Stomach smooth muscle (tissue), 2 donors: ENCODE data around the gene COQ4.
A peak's percentile ranks its signal among the peaks of the same experiment; 100 is the strongest.

Experiments used
- H3K27ac ChIP-seq: one replicate; pipeline ENCODE4 v1.7.0; 2013; ENCODE audit warnings: mild to moderate bottlenecking, low read length, inconsistent platforms
- H3K27me3 ChIP-seq, 2 donors: one replicate each; pipeline ENCODE4 v1.7.0; 2013; ENCODE audit warnings: low read length in 2 of 2; ENCODE audit not compliant: insufficient read depth in 2 of 2, control insufficient read depth in 1 of 2
- H3K36me3 ChIP-seq, 2 donors: one replicate each; pipeline ENCODE4 v1.7.0; 2013; ENCODE audit warnings: low read length in 2 of 2; ENCODE audit not compliant: control insufficient read depth in 2 of 2, insufficient read depth in 2 of 2
- H3K4me1 ChIP-seq: one replicate; pipeline ENCODE4 v1.7.0; 2013; ENCODE audit warnings: low read length; ENCODE audit not compliant: control insufficient read depth, insufficient read depth
- H3K4me3 ChIP-seq, 2 donors: one replicate each; pipeline ENCODE4 v1.7.0; 2013; ENCODE audit warnings: low read length in 2 of 2
- H3K9ac ChIP-seq, 2 donors: one replicate each; pipeline ENCODE4 v1.7.0; 2013; ENCODE audit warnings: low read length in 2 of 2, mild to moderate bottlenecking in 1 of 2
- H3K9me3 ChIP-seq, 2 donors: one replicate each; pipeline ENCODE4 v1.7.0; 2013; ENCODE audit warnings: low read length in 2 of 2; ENCODE audit not compliant: control insufficient read depth in 2 of 2
- donor health status: healthy.
- donor health status: Pancreatic carcinoma.

The COQ4 gene

DNA sequence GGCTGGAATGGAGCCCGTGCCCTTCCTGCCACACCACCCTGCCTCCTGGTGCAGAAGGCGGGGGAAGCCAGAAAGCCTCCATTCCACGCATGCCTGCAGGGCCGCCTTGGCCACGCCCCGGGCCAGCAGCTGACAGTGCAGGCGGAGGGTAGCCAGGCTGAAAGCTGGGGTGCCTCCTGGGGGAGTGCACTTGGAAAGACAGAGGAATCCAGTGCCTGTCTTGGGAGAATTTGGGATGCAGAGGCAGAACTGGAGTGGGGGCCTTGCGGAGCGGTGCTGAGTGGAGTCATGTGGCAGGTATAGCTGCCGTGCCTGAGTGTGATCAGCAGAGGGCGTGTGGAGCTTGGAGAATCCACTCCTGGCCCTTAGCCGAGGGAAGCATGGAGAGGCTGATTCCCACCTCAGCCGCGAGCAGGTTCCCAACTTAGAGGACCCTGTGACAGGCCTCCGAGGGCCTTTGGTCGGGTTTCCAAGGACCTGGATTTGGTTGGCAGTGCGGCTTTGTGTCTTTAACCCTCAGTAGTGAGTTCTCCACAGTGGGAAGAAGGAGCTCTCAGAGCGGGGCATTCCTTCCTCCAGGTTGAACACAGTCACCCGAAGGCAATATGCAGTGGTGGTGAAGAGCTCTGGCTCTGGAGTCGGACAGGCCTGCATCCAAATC lies 39.5 kb downstream of the COQ4 start:
- Histone ChIP-seq H3K4me1 (peaks cover 21% of the 10 kb centered on the region), H3K4me3 (peak overlapping the region; percentile 73 to 78)

DNA sequence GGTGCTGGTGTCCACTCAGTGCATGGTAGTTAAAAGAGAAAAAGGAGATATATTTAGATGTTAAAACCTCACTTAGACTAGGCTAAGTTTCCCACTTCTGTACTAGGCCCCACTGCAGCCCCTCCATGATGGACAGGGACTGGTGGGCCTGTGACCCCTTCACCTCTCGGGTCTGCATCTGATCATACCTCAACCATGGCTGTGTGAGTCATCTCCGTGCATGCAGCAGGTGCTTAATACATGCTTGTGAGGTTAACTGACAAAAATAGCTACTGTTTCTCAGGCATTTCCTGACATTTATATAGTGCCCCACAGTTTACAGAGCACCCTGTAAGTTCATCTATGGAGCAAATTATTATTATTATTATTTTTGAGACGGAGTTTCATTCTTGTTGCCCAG lies 40.1 kb downstream of the COQ4 start:
- H3K27ac ChIP-seq: peak overlapping the region; percentile 53

More for the DNA sequence above, 39.5 kb downstream of the COQ4 start:
- H3K27me3 ChIP-seq: no peaks in the 10 kb centered on the region
- H3K36me3 ChIP-seq: peaks cover 0 to 2% of the 10 kb centered on the region in 2 donors
- H3K9me3 ChIP-seq: no peaks in the 10 kb centered on the region
- peak overlapping the region; percentile 9 to 58 for H3K9ac ChIP-seq
- H3K27ac ChIP-seq: peak overlapping the region; percentile 53

DNA sequence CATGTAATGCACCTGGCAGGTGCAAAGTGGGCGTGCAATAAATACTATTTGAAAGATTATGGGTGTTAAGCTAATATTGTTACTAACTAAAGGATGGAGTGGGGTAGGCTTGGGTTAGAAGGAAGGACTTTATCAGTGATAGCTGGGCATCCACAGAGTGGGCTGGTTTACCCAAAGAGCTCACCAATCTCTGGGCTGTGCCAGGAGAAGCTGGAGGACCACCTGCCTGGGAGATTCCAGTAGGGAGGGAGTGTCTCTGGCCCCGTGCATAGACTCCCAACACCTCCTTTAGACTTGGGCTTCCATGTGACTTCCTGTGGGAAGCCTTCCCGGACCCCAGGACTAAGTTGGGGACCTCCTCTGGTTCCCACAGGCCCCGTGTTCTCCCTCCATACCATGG lies 42.9 kb downstream of the COQ4 start:
- no peaks in the 10 kb centered on the region for H3K27me3 ChIP-seq
- H3K4me3 ChIP-seq: peak overlapping the region; percentile 69 to 71
- no peaks in the 10 kb centered on the region for H3K9me3 ChIP-seq
- peak overlapping the region; percentile 29 to 69 for H3K9ac ChIP-seq
- peaks cover 0 to under 1% of the 10 kb centered on the region in 2 donors for H3K36me3 ChIP-seq
- no peak overlapping the region for H3K27ac ChIP-seq
- H3K4me1 ChIP-seq: peaks cover 24% of the 10 kb centered on the region

More for the DNA sequence above, 40.1 kb downstream of the COQ4 start:
- H3K4me3 ChIP-seq: peak overlapping the region in 1 of 2 donors; percentile 78
- H3K4me1 ChIP-seq: peaks cover 21% of the 10 kb centered on the region
- H3K27me3 ChIP-seq: no peaks in the 10 kb centered on the region
- H3K9ac ChIP-seq: peak overlapping the region in 1 of 2 donors; percentile 58
- peaks cover 0 to 2% of the 10 kb centered on the region in 2 donors for H3K36me3 ChIP-seq
- no peaks in the 10 kb centered on the region for H3K9me3 ChIP-seq

DNA sequence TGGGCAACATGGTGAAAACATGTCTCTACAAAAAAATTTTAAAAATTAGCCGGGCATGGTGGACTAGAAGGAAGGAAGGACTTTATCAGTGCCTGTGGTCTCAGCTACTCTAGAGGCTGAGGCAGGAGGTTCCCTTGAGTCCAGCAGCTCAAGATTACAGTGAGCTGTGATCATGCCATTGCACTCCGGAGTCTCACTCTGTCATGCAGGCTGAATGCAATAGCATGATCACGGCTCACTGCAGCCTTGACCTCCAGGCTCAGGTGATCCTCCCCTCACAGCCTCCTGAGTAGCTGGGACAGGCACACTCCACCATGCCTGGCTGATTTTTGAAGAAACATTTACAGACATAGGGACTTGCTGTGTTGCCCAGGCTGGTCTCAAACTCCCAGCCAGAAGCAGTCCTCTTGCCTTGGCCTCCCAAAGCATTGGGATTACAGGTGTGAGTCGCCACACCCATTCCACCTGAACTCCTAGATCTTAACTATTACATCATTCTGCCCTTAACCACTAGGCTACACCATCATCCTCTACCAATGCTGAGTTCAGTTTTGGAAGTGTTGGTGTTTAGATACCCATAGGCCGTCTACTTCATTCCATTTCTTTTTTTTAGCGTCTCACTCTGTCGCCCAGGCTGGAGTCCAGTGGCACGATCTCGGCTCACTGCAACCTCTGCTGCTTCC lies 46.5 kb downstream of the COQ4 start:
- no peaks in the 10 kb centered on the region for H3K27me3 ChIP-seq
- no peaks in the 10 kb centered on the region for H3K9me3 ChIP-seq
- H3K4me3 ChIP-seq: no peak overlapping the region
- no peak overlapping the region for H3K9ac ChIP-seq
- H3K27ac ChIP-seq: no peak overlapping the region
- H3K4me1 ChIP-seq: peaks cover 29% of the 10 kb centered on the region
- peaks cover 0 to 5% of the 10 kb centered on the region in 2 donors for H3K36me3 ChIP-seq

DNA sequence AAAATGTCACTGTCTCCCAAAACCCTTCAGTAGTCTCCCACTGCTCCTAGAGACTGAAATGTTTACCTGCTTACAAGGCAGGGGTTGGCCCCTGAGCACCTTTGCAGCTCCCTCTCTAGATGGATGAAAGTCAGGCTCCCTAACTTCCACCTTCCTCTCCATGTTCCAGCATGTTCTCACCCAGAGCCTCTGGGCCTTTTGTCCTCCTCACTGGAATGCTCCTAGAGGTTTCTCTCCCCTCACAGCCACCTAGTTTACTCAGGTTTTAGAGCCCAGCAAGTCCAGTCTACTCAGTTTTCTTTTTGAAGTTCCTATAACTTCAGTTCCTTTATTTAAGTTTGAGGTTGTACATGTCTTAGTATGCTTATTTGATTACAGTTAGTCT lies 47.7 kb downstream of the COQ4 start:
- Histone ChIP-seq H3K4me1 (peaks cover 21% of the 10 kb centered on the region), H3K4me3 (peak overlapping the region; percentile 88 to 99), H3K27ac (peak overlapping the region; percentile 89), H3K9me3 (no peaks in the 10 kb centered on the region), H3K36me3 (peaks cover 0 to 7% of the 10 kb centered on the region in 2 donors), H3K27me3 (no peaks in the 10 kb centered on the region), H3K9ac (peak overlapping the region; percentile 95)

DNA sequence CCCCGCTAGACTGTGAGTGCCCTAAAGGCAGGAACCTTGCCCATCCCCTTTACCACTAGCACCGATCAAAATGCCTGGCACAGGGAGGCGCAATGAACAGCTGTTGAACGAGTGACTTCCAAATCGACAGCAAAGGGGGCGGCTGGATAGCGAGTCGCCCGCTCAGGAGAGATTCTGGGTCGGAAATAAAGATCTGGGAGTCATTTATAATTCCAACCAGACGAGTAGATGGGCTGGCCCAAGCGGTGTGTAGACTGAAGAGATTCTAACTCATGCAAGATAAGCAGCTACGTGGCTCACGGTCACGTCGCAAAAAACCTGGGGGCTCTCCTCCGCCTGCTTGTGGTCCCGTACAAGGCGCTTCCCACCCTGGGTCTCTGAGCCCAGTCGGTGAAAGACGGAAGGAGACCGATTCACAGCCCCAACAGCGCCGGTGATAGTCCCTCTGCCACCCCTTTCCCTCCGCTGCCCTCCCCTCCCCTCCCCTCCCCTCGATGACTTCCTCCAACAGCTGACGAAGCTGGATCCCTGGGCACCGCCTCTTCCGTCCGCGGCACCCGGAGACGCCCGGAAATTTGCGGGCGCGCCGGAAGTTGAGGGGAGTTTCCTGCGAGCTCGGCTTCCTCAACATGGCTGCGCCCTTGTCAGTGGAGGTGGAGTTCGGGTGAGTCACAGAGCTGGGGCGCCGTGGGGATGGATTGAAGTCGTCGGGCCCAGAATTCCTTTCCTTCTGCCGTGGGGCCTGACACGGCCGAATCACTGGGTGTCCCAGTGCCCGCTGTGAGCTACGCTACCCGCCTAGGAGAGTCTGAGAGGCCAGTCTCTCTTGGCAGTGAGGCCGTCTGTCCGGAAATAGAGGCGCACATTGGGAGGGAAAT lies 48.4 kb downstream of the COQ4 start, which contains the start of gene URM1:
TSS of gene URM1 (plus strand) at position 623 of the 878 bp plus-strand sequence. CDS start at position 630, 7 bp downstream.
- Histone ChIP-seq H3K9me3 (no peaks in the 10 kb centered on the region), H3K36me3 (peaks cover 0 to 7% of the 10 kb centered on the region in 2 donors), H3K4me3 (peak within 1 kb of the TSS; percentile 88 to 99), H3K27ac (peak within 1 kb of the TSS; percentile 89), H3K27me3 (no peaks in the 10 kb centered on the region), H3K9ac (peak within 1 kb of the TSS; percentile 95 to 98), H3K4me1 (peaks cover 20% of the 10 kb centered on the region)

DNA sequence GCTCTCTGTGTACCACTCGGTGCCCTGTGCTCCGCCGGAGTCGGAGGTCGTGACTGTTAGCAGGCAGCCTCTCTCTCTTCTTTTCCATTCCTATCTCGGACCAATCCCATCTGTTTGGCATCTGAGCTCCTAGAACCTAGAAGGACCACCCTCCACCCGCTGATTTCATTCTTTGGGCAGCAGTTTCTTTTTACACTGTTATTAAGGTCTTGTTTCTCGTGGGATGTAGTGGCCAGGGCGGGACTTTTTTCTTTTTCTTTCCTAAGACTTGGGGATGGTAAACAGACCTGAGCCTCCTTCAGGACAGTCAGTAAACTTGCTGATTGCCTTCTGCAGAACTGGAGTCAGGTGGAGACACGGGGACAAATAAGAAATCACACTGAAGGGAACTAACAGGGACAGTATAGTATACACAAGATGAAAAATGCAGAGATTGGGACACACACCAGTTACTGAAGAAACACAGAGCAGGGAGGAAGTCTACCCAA lies 49.0 kb downstream of the COQ4 start:
- peak overlapping the region; percentile 89 for H3K27ac ChIP-seq
- peaks cover 20% of the 10 kb centered on the region for H3K4me1 ChIP-seq
- H3K4me3 ChIP-seq: peak overlapping the region; percentile 75 to 99
- peak overlapping the region; percentile 78 to 98 for H3K9ac ChIP-seq
- H3K27me3 ChIP-seq: no peaks in the 10 kb centered on the region
- no peaks in the 10 kb centered on the region for H3K9me3 ChIP-seq
- peaks cover 0 to 7% of the 10 kb centered on the region in 2 donors for H3K36me3 ChIP-seq

DNA sequence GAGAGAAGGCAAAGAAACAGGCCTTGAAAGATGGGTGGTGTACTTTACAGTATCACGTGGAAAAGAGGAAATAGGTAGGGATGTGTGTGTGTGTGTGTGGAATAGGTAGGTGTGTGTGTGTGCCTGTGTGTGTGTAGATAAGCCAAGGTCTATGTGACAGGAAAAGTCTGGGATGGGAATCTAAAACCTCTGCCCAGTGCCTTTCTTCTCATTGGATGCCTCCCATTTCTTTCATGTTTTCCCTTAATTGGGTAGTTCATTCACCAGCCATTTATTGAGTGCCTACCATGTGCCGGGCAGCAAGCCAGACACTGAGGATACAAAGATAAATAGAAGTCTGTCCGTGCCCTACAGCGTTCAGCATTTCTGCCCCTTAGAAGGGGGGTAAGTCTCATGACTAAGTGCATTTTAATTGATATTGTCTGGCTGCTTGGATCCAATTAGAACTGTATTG lies 49.6 kb downstream of the COQ4 start:
- H3K4me3 ChIP-seq: peak overlapping the region; percentile 75 to 99
- H3K9me3 ChIP-seq: no peaks in the 10 kb centered on the region
- peaks cover 20% of the 10 kb centered on the region for H3K4me1 ChIP-seq
- peak overlapping the region; percentile 78 to 98 for H3K9ac ChIP-seq
- H3K27me3 ChIP-seq: no peaks in the 10 kb centered on the region
- no peak overlapping the region for H3K27ac ChIP-seq
- peaks cover 0 to 7% of the 10 kb centered on the region in 2 donors for H3K36me3 ChIP-seq

DNA sequence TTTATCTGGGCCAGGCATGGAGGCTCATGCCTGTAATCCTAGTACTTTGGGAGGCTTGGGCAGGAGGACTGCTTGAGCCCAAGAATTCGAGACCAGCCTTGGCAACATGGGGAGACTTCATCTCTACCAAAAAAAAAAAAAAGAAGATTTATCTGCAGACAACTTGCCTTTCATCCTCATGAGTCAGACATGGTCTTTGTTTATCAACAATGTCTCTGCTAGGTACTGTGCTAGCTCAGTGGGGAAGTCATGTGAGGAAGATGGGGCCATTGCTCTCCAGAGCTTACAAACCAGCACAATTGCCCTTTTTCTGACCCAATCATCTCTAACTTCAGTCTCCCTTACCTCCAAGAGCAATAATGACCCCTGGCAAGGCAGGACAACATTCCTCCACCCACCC lies 50.1 kb downstream of the COQ4 start:
- Histone ChIP-seq H3K27ac (no peak overlapping the region), H3K36me3 (peaks cover 2 to 8% of the 10 kb centered on the region in 2 donors), H3K27me3 (no peaks in the 10 kb centered on the region), H3K9ac (no peak overlapping the region), H3K9me3 (no peaks in the 10 kb centered on the region), H3K4me1 (peaks cover 20% of the 10 kb centered on the region), H3K4me3 (no peak overlapping the region)

DNA sequence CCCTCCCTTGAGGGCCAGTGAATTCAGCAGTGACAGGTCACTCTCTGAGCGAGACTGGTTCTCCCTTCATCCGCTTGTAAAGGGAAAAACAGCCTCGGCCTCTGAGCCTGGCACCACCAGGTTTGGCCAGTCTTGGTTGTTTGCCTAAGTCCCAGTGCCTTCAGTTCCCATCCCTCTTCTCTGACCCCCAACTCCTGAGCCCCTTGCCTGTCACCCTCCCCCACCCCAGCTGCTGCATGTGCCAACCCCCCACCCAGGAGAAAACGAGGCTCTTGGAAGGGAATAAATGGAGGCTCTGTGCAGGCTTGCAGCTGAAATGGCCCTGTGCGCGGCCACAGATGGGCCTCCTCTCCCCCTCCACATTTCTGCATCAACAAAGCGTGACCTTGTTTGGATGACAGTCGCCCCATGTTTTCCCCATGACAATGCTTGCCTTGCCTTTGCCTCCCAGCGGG lies 51.6 kb downstream of the COQ4 start:
- no peak overlapping the region for H3K27ac ChIP-seq
- peaks cover 10 to 11% of the 10 kb centered on the region in 2 donors for H3K36me3 ChIP-seq
- H3K9me3 ChIP-seq: no peaks in the 10 kb centered on the region
- no peak overlapping the region for H3K9ac ChIP-seq
- peaks cover 20% of the 10 kb centered on the region for H3K4me1 ChIP-seq
- H3K27me3 ChIP-seq: no peaks in the 10 kb centered on the region
- H3K4me3 ChIP-seq: no peak overlapping the region
